Measurements from ENCODE around the gene VKORC1L1.
A peak's percentile ranks its signal among the peaks of the same experiment; 100 is the strongest.
"Not testable (repeated sequence)": the region's sequence is repeated elsewhere in the genome, so short reads cannot be mapped to it uniquely, and the experiment has no call there.

The VKORC1L1 gene

DNA sequence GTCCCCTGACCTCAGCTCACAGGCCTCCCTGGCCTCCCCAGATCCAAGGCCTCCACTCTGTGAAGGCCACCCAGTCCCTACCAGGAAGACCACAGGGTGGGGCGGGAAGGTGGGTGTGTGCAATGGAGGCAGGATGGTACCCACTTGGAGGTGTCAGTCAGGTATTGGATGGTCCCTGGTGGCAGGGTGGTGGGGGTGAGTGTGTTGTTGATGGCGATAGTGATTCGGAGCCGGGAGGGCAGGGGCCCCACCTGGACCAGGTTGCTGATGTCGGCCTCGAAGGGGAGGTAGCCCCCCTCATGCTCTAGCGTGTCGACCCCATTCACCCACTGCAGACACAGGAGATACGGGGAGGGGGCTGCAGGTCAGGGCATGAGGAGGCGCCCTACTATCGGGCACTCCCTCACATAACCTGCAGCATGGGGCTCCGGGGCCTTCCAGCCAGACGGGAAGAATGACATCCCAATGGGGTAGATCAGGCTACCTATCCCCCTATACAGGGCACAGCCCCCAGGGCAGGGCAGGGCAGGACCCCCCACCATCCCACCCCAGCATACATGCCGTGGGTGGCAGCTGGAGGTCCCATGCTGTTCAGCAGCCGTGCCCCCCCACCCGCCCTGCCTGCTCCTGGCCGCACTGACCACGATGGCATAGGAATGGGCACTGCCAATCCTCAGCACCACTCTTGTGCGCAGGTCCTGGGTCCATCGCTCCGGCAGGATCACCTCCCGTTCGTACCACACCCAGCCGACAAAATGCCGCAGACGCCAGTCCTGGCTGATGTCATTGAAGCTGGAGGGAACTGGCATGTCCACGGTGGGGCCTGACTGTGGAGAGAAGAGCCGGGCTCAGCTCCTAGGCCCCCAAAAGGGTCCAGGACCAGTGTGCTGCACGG is 107.0 kb downstream of the VKORC1L1 start:
- no peak for DNase-seq

DNA sequence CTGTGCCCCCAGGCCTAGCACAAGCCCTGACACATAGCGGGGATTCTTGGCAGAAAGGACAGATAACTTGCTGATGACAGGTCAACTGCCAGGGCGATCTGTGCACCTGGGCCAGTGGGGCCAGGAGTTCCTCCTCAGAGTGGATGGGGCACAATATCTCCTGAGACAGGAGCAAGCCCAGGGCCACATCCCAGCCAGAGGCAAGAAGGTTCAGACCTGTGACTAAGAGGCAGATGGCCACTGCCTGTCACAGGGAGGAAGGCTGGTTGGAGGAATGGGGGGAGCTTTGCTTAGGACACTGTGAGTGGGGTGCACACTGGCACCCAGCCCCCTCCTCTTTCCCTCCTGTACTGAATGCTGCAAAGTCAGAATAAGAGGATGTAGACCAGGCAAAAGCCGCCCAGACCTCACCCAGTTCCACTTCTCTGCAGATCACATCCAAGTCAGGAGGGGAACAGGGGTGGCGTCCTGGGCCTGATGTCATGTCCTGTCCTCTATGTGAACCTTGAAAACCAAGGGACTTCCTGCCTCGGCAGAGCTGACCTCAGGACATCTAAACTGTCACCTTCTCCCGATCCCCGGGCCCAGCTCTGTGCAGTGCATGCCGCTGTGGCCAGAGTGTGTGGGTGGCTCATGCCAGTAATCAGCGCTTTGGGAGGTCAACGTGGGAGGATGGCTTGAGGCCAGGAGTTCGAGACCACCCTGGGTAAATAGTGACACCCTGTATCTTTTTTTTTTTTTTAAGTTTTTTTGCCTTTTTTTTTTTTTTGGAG is 107.8 kb downstream of the VKORC1L1 start:
- peak; percentile 90 for DNase-seq

DNA sequence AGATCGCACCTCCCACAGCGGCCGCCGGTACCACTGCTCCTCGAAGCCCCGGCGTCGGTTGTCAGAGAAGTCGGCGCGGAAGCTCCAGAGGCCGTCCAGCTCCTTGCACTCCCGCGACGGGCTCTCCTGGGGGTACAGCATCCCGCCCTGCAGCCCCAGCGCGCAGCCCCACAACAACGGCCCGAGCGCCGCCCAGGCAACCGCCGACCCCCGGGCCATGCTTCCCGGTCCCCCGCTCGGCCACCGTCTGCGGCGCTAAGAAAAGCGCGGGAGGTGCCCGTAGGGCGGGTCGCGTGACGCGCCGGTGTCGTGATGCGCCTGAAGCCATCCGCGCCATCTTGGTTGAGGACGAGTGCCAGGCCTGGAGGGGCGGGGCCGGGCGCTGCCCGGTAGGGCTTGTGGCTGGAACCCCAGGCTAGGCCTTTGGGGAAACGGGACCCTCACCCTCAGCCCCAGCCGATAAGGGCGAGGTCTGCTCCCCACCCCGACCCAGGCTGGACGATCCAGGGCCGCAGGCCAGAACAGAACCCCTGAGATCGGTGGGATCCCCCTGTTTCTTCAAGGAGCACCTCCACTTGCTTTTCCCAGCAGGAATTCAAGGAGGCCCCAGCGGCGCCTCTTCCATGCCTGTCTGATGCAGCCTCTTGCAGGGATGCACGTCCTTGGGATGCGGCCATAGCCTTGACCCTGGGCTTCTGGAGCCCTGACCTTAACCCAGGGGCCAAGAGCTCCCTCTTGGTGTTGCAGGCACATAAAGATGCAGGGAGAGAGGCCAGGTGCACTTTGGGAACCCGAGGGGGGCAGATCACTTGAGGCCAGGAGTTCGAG is 109.3 kb downstream of the VKORC1L1 start, which contains the start of gene GUSB:
Gene GUSB, minus strand, starts transcription at position 249 of the 828 bp plus-strand sequence. Its CDS starts 30 bp downstream, at position 219.
- DNase-seq, result peak; percentile 93

DNA sequence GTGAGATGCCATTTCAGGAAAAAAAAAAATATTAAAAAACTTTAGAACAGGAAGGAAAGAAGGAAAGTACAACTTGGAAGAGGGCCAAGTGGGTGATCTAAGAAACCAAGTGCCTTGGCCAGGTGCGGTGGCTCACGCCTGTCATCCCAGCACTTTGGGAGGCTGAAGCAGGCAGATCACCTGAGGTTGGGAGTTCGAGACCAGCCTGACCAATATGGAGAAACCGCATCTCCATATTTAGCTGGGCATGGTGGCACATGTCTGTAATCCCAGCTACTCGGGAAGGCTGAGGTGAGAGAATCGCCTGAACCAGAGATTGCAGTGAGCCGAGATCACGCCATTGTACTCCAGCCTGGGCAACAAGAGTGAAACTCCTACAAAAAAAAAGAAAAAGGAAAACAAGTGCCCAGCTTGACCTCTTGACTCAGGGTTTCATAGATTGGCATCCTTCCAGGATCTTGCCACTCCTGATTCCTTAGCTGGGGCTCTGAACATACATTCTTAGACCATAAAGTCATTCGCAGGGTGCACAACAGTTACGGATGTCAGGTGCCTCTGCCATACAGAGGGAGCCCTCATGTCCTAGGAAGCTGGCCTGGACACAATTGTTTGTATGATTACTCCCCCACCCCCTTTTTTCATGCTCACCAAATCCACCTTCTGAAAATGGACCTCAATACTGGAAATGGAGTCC is 111.2 kb downstream of the VKORC1L1 start:
- no peak for DNase-seq

DNA sequence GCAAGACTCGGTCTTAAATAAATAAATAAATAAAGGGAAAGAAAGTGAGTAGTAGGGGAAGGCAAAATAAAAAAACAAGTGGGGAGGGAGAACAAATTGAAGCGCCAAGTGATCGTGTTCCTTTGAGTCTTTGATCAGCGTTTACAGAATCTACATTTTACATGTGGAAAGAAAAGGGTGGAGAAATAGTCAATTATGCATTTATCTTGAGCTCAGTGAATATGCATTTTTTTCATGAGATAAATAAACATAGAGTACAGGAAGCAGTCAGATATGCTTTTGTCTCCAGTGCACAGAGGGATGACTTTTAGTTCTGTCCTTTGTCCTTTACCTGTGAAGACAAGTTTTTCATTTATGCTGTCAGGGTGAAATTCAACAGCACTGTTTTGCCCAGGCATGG is 115.2 kb downstream of the VKORC1L1 start:
- DNase-seq, result no peak

DNA sequence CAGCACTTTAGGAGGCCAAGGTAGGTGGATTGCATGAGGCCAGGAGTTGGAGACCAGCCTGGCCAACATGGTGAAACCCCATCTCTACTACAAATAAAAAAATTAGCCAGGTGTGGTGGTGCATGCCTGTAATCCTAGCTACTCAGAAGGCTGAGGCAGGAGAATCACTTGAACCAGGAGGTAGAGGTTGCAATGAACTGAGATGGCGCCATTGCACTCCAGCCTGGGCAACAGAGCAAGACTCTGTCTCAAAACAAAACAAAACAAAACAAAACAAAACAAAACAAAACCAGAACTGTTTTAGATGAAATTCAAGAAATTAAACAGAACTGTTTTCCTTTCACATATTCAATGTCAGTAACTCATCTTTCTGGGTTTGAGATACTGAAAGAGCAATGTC is 115.6 kb downstream of the VKORC1L1 start:
- not testable (repeated sequence) for DNase-seq

DNA sequence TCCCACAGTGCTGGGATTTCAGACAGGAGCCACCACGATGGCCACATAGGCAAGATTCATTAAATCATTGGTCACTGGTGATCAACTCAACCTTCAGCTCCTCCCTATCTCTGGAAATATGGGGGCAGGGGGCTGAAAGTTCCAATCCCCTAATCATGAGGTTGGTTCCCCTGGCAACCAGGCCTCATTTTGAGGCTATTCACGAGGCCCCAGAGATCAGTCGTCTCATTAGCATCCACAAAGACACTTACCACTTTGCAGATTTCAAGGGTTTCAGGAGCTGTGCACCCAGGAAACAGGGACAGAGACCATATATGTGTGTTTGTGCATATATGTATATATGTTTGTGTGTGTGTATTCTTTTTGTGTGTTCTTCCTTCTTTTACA is 116.8 kb downstream of the VKORC1L1 start:
- no peak for DNase-seq

DNA sequence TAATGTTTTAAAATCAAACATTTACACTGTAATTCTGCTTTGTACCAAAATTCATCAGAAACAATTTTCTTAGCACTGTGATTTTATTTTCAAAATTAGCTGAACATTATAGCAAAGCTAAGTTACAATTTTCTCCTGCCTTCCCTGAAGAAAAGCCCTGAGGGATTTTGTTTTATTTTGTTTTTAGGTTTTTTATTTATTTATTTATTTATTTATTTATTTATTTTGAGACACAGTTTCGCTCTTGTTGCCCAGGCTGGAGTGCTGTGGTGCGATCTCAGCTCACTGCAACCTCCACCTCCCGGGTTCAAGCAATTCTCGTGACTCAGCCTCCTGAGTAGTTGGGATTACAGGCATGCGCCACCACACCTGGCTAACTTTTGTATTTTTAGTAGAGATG is 119.0 kb downstream of the VKORC1L1 start:
- not testable (repeated sequence) for DNase-seq

DNA sequence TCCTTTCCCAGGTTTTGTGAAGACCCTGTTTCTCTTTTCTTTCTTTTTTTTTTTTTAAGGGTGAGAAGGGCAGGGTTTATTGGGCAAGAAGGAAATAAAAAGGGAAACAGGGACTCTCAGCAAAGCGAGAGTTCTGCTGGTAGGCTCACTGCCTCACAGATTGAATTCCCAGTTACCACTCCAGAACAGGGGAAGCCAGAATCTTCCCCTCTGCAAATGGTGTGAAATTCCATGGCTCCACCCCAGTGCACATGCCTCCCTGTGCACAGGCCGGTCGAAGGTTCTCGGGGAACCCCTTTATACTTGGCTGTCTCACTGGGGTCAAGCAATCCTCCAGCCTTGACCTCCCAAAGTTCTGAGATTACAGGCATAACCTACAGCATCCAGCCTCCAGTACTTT is 119.7 kb downstream of the VKORC1L1 start:
- DNase-seq, result peak; percentile 6

DNA sequence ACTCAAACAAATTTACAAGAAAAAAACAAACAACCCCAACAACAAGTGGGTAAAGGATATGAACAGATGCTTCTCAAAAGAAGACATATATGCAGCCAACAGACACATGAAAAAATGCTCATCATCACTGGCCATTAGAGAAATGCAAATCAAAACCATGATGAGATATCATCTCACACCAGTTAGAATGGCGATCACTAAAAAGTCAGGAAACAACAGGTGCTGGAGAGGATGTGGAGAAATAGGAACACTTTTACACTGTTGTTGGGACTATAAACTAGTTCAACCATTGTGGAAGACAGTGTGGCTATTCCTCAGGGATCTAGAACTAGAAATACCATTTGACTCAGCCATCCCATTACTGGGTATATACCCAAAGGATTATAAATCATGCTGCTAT is 122.1 kb downstream of the VKORC1L1 start:
- DNase-seq, result not testable (repeated sequence)

DNA sequence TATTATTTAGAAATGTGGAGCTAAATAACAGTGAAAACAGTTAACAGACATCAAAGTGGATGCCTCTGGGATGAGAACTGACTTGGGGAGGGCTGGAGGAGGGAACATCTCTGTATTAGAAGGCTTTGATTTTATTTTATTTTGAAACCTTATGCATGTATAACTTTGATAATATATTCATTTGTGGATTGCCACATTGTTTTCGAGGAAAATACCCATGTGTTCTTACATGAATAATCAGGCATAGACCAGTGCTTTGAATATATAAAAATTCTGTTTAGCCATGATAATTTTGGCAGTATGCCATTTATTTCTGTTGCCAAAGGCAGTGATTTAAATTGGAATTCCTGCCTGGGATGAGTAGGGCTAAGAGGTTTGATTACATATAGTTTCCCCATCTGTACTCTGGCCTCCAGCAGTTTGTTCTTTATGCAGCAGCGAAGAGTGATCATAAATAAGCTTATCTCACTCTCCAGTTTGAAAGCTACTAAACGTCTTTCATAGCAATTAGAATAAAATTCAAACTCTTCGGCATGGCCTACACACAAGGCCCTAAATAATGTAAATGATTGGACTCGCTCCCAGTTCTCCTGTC is 128.0 kb downstream of the VKORC1L1 start:
- DNase-seq, result not testable (repeated sequence)

DNA sequence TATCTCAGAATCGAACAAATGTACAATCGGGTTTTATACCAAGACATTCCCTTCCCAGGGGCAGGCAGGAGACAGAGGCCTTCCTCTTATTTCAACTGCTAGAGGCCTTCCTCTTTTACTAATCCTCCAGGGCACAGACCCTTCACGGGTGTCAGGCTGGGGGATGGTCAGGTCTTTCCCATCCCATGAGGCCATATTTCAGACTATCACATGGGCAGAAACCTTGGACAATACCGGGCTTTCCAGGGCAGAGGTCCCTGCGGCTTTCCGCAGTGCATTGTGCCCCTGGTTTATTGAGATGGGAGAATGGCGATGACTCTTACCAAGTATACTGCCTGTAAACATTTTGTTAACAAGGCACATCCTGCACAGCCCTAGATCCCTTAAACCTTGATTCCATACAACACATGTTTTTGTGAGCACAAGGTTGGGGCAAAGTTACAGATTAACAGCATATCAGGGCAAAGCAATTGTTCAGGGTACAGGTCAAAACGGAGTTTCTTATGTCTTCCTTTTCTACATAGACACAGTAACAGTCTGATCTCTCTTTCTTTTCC is 132.3 kb downstream of the VKORC1L1 start:
- not testable (repeated sequence) for DNase-seq

DNA sequence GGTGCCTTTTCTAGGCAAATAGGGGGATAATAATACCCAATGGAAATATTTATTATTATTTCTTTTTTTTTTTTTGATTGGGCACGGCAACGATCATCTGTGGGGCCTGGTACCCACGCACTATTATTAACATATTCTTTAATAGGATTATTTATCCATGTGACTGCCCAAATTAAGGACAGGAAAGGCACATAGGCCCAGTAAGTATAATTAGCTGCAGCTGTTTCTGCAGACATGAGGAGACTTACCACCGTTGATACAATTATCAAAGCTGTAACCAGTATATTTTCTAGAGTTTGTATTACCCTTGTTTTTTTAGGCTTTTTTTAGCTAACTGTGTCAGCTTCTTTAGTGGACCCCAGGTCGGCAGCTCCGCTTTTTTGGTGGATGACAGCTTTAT is 134.4 kb downstream of the VKORC1L1 start:
- DNase-seq, result no peak
